Keratinocyte (primary cell): ENCODE data around the gene TRDN. TPM values are rescaled to one million over a fixed set of nuclear protein-coding genes. Genes with fewer than 3 reads are reported as not detected.
A peak's percentile ranks its signal among the peaks of the same experiment; 100 is the strongest.

ENCODE experiments used
- DNase-seq: peaks from one replicate; pipeline ENCODE4 v3.0.0-alpha.2; 2011; ENCODE audit warnings: low read depth, missing footprints, low spot score
- FAIRE-seq: peaks from 2 replicates; lab custom pipeline; 2011; peaks lifted over from hg19 to GRCh38; lab: Jason Lieb, UNC
- H2AFZ ChIP-seq: 2 replicates; pipeline ENCODE4 v1.6.0; 2012; ENCODE audit warnings: low read length, control low read depth, inconsistent platforms; ENCODE audit not compliant: control insufficient read depth
- H3K27ac ChIP-seq: 2 replicates; pipeline ENCODE4 v1.5.1; 2011; ENCODE audit warnings: low read length; ENCODE audit not compliant: control insufficient read depth, insufficient read depth
- H3K27me3 ChIP-seq: 3 replicates; pipeline ENCODE4 v1.6.0; 2011; ENCODE audit warnings: low read length; ENCODE audit not compliant: control insufficient read depth, insufficient read depth; ENCODE audit errors: extremely low read depth
- H3K36me3 ChIP-seq, 2 experiments: 2 replicates in 1 of 2; 3 replicates in 1 of 2; pipeline ENCODE4 v1.5.1; 2011; ENCODE audit warnings: low read length in 2 of 2, mild to moderate bottlenecking in 1 of 2; ENCODE audit not compliant: control insufficient read depth in 2 of 2, insufficient read depth in 2 of 2; ENCODE audit errors: extremely low read depth in 1 of 2
- H3K4me1 ChIP-seq: 3 replicates; pipeline ENCODE4 v1.5.1; 2011; ENCODE audit warnings: low read length; ENCODE audit not compliant: control insufficient read depth, insufficient read depth; ENCODE audit errors: extremely low read depth
- H3K4me2 ChIP-seq: 3 replicates; pipeline ENCODE4 v1.6.0; 2011; ENCODE audit warnings: low read depth, low read length; ENCODE audit not compliant: control insufficient read depth, insufficient read depth; ENCODE audit errors: extremely low read depth
- H3K4me3 ChIP-seq, 3 experiments: fragments of 200-600 bp in 1 of 3; sonication (generic) in 1 of 3; 2 replicates in 2 of 3; 3 replicates in 1 of 3; pipeline ENCODE4 v1.5.1; 2011 to 2016; ENCODE audit warnings: low read length in 3 of 3, mild to moderate bottlenecking in 3 of 3, control low read depth in 2 of 3, inconsistent platforms in 1 of 3, low read depth in 1 of 3, mixed read lengths in 1 of 3, mixed run types in 1 of 3, moderate library complexity in 1 of 3; ENCODE audit not compliant: control insufficient read depth in 2 of 3, insufficient read depth in 2 of 3; ENCODE audit errors: extremely low read depth in 1 of 3
- H3K79me2 ChIP-seq: 2 replicates; pipeline ENCODE4 v1.6.0; 2012; ENCODE audit warnings: low read length; ENCODE audit not compliant: control insufficient read depth, insufficient read depth
- H3K9ac ChIP-seq: 3 replicates; pipeline ENCODE4 v1.6.0; 2011; ENCODE audit warnings: low read length; ENCODE audit not compliant: control insufficient read depth, insufficient read depth; ENCODE audit errors: extremely low read depth
- H3K9me1 ChIP-seq: 3 replicates; pipeline ENCODE4 v1.6.0; 2011; ENCODE audit warnings: low read length; ENCODE audit not compliant: control insufficient read depth, insufficient read depth; ENCODE audit errors: extremely low read depth
- H3K9me3 ChIP-seq: 2 replicates; pipeline ENCODE4 v1.5.1; 2012; ENCODE audit warnings: low read depth, low read length; ENCODE audit not compliant: control insufficient read depth
- H4K20me1 ChIP-seq: 3 replicates; pipeline ENCODE4 v1.6.0; 2011; ENCODE audit warnings: low read length; ENCODE audit not compliant: control insufficient read depth, insufficient read depth; ENCODE audit errors: extremely low read depth
- CTCF ChIP-seq, 3 experiments: IDR thresholded peaks in 1 of 3; conservative IDR thresholded peaks in 1 of 3; optimal IDR thresholded peaks in 1 of 3; 2 replicates in 2 of 3; 3 replicates in 1 of 3; pipeline versions ENCODE3 to v1.5.1; 2011; ENCODE audit warnings: low read length in 3 of 3, mild to moderate bottlenecking in 3 of 3, moderate library complexity in 2 of 3, control low read depth in 1 of 3, inconsistent platforms in 1 of 3; ENCODE audit not compliant: insufficient read depth in 2 of 3; ENCODE audit errors: extremely low read depth in 1 of 3
- EZH2 ChIP-seq: IDR thresholded peaks from one replicate; pipeline ENCODE4 v1.6.1; 2012; ENCODE audit warnings: inconsistent platforms, mild to moderate bottlenecking, low read length, moderate library complexity
- dilution Hi-C: fragments of 300-500 bp; cut with MboI; formaldehyde crosslinking; loops from one replicate; pipeline ENCODE4 v1.7.0; 2020; ENCODE audit warnings: low sequenced_read_pairs; ENCODE audit not compliant: extremely low pct_ligation_motif_present
- polyA plus RNA-seq, 5 experiments: library from polyadenylated mRNA; depleted of rRNA in 3 of 5; stranded (reverse) in 3 of 5; stranded (forward) in 1 of 5; unstranded in 1 of 5; fragments of >200 nt; gene quantifications; 1 replicate in 1 of 5; 2 replicates in 3 of 5; 3 replicates in 1 of 5; pipeline versions ENCODE4 v1.2.1 to v1.2.3, GENCODE V29; 2011 to 2012; ENCODE audit warnings: missing spikeins in 2 of 5, low read depth in 1 of 5, low replicate concordance in 1 of 5

TRDN gene
- polyA plus RNA-seq, 1 donor (not counting 4 experiments of a cell fraction or from before 2014, with no cell fraction given) = not detected

DNA sequence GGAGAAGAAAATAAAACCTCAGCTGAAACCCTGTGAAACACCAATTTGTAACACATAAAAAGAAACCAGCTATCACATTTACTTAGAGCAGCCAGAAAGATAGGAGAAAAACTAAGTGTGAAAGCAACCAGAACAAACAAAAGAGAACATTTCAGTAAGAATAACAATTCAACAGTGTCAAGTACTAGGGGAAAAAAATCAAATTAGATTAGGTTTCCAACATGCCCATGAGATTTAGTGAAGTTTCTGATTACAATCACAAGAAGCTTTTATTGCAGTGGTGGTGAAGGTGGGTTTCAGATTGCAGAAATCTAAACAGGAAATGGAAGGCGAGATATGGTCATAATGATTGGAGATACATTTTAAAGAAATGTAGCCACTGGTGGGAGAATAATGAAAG, 22.1 kb upstream of the TRDN start:
- H3K4me1 ChIP-seq = no peaks in the 10 kb centered on the region
- H3K4me2 ChIP-seq = no peak overlapping the region
- no peak overlapping the region for H3K9ac ChIP-seq
- FAIRE-seq (no peak), DNase-seq (no peak)
- no peaks in the 10 kb centered on the region for H3K9me1 ChIP-seq
- H3K79me2 ChIP-seq = no peaks in the 10 kb centered on the region
- no peaks in the 10 kb centered on the region for H3K9me3 ChIP-seq
- dilution Hi-C loops = no loop called here
- H3K4me3 ChIP-seq = no peak overlapping the region
- H3K36me3 ChIP-seq = no peaks in the 10 kb centered on the region
- H3K27ac ChIP-seq = no peak overlapping the region
- no peak for TF ChIP-seq CTCF (optimal IDR thresholded peaks at IDR 0.05 in 1 of 3, IDR thresholded peaks at IDR 0.05 in 1 of 3, conservative IDR thresholded peaks at IDR 0.05 in 1 of 3; ENCODE audit: extremely low read depth in 1 of 3, insufficient read depth in 2 of 3, low read length in 3 of 3)
- TF ChIP-seq EZH2 = no peak
- no peak overlapping the region for H2AFZ ChIP-seq
- no peaks in the 10 kb centered on the region for H4K20me1 ChIP-seq
- H3K27me3 ChIP-seq = no peaks in the 10 kb centered on the region

DNA sequence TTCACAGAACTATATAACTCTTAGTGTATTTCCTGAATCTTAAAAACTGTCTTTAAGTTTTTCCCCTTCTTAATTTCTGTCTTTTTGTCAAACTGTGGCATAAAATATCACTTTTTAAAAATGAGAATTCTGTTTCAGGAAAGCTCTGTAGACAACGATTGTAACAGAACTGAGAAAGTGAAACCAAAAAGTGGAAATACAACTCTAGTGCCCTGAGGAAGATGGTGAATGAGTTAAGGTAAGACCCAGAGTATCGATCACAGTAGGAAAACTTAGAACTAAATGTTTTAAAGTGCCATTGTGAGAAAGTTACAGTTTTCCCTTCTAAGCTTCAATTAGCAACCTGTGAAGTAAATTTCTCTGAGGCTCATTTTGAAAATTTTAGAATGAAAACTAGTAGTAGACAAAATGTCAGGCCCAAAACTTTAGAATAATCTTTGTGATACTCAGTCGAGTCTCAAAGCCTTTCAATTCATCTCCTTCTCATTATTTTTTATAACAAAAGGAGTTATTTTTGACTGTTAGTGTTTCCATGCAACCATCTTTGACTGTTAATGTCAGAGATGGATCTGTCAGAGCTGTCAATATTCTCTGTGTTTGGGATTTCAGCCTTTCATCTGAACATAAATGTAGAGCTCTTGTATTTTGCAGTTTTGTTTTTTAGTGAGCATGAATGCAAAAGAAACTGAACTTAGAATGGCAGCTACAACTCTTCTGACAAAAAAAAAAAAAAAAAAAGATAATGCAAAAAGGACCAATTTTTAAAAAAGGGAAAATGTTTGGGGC, 19.0 kb upstream of the TRDN start:
- Histone ChIP-seq H3K9me3 (no peaks in the 10 kb centered on the region), H3K79me2 (no peaks in the 10 kb centered on the region), H4K20me1 (no peaks in the 10 kb centered on the region), H3K9ac (no peak overlapping the region), H3K4me1 (no peaks in the 10 kb centered on the region), H3K4me2 (peak overlapping the region; percentile 45), H3K36me3 (no peaks in the 10 kb centered on the region), H2AFZ (peak overlapping the region; percentile 93), H3K4me3 (peak overlapping the region in 2 of 3 experiments; percentile 24 to 27), H3K27me3 (no peaks in the 10 kb centered on the region), H3K9me1 (no peaks in the 10 kb centered on the region), H3K27ac (no peak overlapping the region)
- TF ChIP-seq EZH2 = no peak
- no peak for TF ChIP-seq CTCF (optimal IDR thresholded peaks at IDR 0.05 in 1 of 3, IDR thresholded peaks at IDR 0.05 in 1 of 3, conservative IDR thresholded peaks at IDR 0.05 in 1 of 3; ENCODE audit: extremely low read depth in 1 of 3, insufficient read depth in 2 of 3, low read length in 3 of 3)
- dilution Hi-C loops = no loop called here
- DNase-seq (no peak), FAIRE-seq (no peak)
